CD4-positive, alpha-beta T cell (primary cell): ENCODE results near the gene PNMA8A. TPM values are rescaled to one million over a fixed set of nuclear protein-coding genes. Genes with fewer than 3 reads are reported as not detected.
"Not testable (repeated sequence)": the region's sequence is repeated elsewhere in the genome, so short reads cannot be mapped to it uniquely, and the experiment has no call there.

Experiments
- ATAC-seq: fragments of 200-7000 bp; cut with Tn5 transposase; one replicate; pipeline ENCODE4 v1.10.0; 2022; ENCODE audit warnings: mild to moderate bottlenecking; ENCODE audit not compliant: poor library complexity
- CTCF ChIA-PET: fragments of 350-600 bp; sonication (Branson Sonifier 250); formaldehyde crosslinking; loops from one replicate; lab custom pipeline; 2021; ENCODE audit warnings: antibody characterized with exemption, inconsistent platforms; lab: Charles Lee
- POLR2A ChIA-PET: fragments of 350-600 bp; sonication (Branson Sonifier 250); formaldehyde crosslinking; loops from one replicate; lab custom pipeline; 2021; ENCODE audit warnings: antibody characterized with exemption, inconsistent platforms; lab: Charles Lee
- DNase-seq, 14 experiments: peaks; one replicate each; pipeline ENCODE4 v3.0.0-alpha.2; 2013 to 2020; ENCODE audit warnings: mixed read lengths in 2 of 14
- H3K27ac ChIP-seq, 2 donors: one replicate each; pipeline versions ENCODE4 v1.5.1 to v1.7.0; 2013; ENCODE audit warnings: low read length in 2 of 2, low read depth in 1 of 2, mild to moderate bottlenecking in 1 of 2
- H3K27me3 ChIP-seq, 2 experiments: 1 replicate in 1 of 2; 2 replicates in 1 of 2; pipeline versions ENCODE4 v1.6.1 to v1.7.0; 2013; ENCODE audit warnings: low read length in 2 of 2, control low read depth in 1 of 2, mild to moderate bottlenecking in 1 of 2, moderate library complexity in 1 of 2; ENCODE audit not compliant: insufficient read depth in 2 of 2, control insufficient read depth in 1 of 2
- H3K36me3 ChIP-seq: one replicate; pipeline ENCODE4 v1.6.1; 2013; ENCODE audit warnings: low read length, control low read depth; ENCODE audit not compliant: insufficient read depth
- H3K4me1 ChIP-seq: one replicate; pipeline ENCODE4 v1.6.1; 2013; ENCODE audit warnings: low read length, control low read depth; ENCODE audit not compliant: insufficient read depth
- H3K4me3 ChIP-seq: one replicate; pipeline ENCODE4 v1.5.1; 2013; ENCODE audit warnings: mild to moderate bottlenecking, low read length, moderate library complexity
- H3K9me3 ChIP-seq, 2 experiments: 1 replicate in 1 of 2; 2 replicates in 1 of 2; pipeline versions ENCODE4 v1.6.1 to v1.7.0; 2013; ENCODE audit warnings: low read length in 2 of 2, mild to moderate bottlenecking in 2 of 2, control low read depth in 1 of 2, moderate library complexity in 1 of 2; ENCODE audit not compliant: control insufficient read depth in 1 of 2, insufficient read depth in 1 of 2
- H3K27ac Mint-ChIP-seq: one replicate; pipeline ENCODE4 v1.8.0; 2020; ENCODE audit warnings: mixed read lengths
- H3K27me3 Mint-ChIP-seq: one replicate; pipeline ENCODE4 v1.8.0; 2021; ENCODE audit warnings: mixed read lengths
- H3K36me3 Mint-ChIP-seq: one replicate; pipeline ENCODE4 v1.8.0; 2021; ENCODE audit warnings: low read depth, mixed read lengths
- H3K4me1 Mint-ChIP-seq: one replicate; pipeline ENCODE4 v1.8.0; 2021; ENCODE audit warnings: low read depth, mixed read lengths
- H3K4me3 Mint-ChIP-seq: one replicate; pipeline ENCODE4 v1.8.0; 2020; ENCODE audit warnings: mild to moderate bottlenecking, mixed read lengths
- H3K9me3 Mint-ChIP-seq: one replicate; pipeline ENCODE4 v1.8.0; 2020; ENCODE audit warnings: mixed read lengths
- intact Hi-C, 2 experiments: fragments of 100-400 bp; cut with DNase I in 1 of 2; cut with micrococcal nuclease in 1 of 2; formaldehyde crosslinking; loops; one replicate each; pipeline versions ENCODE4 v1.15.1 to v1.9.0; 2023 to 2025; cut with DNase I, micrococcal nuclease
- total RNA-seq, 174 experiments: library from RNA in 2 of 174; stranded (reverse) in 2 of 174; gene quantifications; one replicate each; pipeline ENCODE4 v1.2.3 and lab custom pipeline; 2021 to 2026
- TF ChIP-seq, protein P1 (sequence below): fragments of 200-600 bp; IDR thresholded peaks from one replicate; pipeline ENCODE4 v1.8.0; 2022; ENCODE audit warnings: antibody characterized with exemption, mild to moderate bottlenecking

PNMA8A gene
- total RNA-seq, 2 experiments from 2014 or later = not detected

DNA sequence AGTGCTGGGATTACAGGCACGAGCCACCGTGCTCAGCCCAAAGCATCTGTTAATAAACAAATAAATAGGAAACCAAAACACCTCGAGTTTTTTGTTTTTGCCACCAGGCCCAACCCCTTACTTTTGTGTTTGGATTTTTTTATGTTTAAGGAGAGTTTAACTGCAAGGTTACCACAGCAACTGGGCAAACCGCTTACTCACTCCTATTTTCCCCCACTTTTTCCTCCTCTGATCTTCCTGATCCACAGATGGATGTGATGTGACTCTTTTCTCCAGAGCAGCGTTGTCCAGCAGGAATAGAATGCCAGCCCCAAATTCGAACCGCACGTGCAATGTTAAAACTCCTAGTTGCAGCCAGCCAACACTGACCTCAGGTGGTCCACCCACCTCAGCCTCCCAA is 26.4 kb upstream of the PNMA8A start:
- Histone ChIP-seq H3K27me3 (peaks cover 21 to 22% of the 10 kb centered on the region in 2 experiments), H3K4me3 (no peak overlapping the region), H3K4me1 (peaks cover 29% of the 10 kb centered on the region), H3K9me3 (peaks cover 0 to 19% of the 10 kb centered on the region in 2 experiments), H3K36me3 (no peaks in the 10 kb centered on the region), H3K27ac (no peak overlapping the region)
- Mint-ChIP-seq H3K36me3 (no peaks in the 10 kb centered on the region), H3K4me1 (peaks cover 6% of the 10 kb centered on the region), H3K27ac (no peak overlapping the region), H3K27me3 (peaks cover 37% of the 10 kb centered on the region), H3K4me3 (no peak overlapping the region), H3K9me3 (no peaks in the 10 kb centered on the region)
- TF ChIP-seq, protein P1, sequence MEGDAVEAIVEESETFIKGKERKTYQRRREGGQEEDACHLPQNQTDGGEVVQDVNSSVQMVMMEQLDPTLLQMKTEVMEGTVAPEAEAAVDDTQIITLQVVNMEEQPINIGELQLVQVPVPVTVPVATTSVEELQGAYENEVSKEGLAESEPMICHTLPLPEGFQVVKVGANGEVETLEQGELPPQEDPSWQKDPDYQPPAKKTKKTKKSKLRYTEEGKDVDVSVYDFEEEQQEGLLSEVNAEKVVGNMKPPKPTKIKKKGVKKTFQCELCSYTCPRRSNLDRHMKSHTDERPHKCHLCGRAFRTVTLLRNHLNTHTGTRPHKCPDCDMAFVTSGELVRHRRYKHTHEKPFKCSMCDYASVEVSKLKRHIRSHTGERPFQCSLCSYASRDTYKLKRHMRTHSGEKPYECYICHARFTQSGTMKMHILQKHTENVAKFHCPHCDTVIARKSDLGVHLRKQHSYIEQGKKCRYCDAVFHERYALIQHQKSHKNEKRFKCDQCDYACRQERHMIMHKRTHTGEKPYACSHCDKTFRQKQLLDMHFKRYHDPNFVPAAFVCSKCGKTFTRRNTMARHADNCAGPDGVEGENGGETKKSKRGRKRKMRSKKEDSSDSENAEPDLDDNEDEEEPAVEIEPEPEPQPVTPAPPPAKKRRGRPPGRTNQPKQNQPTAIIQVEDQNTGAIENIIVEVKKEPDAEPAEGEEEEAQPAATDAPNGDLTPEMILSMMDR = no peak
- ChIA-PET CTCF (no interaction called here), POLR2A (no interaction called here)
- intact Hi-C loops = no loop called here
- DNase-seq (no peak), ATAC-seq (no peak)

DNA sequence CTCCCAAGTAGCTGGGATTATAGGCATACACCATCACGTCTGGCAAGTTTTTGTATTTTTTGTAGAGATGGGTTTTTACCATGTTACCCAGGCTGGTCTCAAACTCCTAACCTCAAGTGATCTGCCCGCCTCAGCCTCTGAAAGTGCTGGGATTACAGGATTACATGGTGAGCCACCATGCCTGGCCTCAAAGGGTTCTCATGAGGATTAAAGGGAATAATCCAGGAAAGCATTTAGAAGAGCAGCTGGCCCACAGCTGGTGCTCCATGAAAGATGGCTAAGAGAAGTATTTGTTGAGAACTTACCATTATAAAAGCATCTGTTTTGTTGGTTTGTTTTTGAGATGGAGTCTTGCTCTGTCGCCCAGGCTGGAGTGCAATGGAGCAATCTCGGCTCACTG is 25.5 kb upstream of the PNMA8A start:
- POLR2A ChIA-PET, H3K36me3 Mint-ChIP-seq, H3K4me1 Mint-ChIP-seq, DNase-seq, H3K27ac Mint-ChIP-seq, H3K4me3 ChIP-seq, H3K9me3 Mint-ChIP-seq, H3K36me3 ChIP-seq, intact Hi-C loops, H3K27ac ChIP-seq, H3K4me3 Mint-ChIP-seq, ATAC-seq, CTCF ChIA-PET: not testable (repeated sequence)
- H3K9me3 ChIP-seq = peaks cover 0 to 20% of the 10 kb centered on the region in 2 experiments
- H3K27me3 ChIP-seq = peaks cover 30 to 31% of the 10 kb centered on the region in 2 experiments
- peaks cover 42% of the 10 kb centered on the region for H3K27me3 Mint-ChIP-seq
- H3K4me1 ChIP-seq = peaks cover 37% of the 10 kb centered on the region

DNA sequence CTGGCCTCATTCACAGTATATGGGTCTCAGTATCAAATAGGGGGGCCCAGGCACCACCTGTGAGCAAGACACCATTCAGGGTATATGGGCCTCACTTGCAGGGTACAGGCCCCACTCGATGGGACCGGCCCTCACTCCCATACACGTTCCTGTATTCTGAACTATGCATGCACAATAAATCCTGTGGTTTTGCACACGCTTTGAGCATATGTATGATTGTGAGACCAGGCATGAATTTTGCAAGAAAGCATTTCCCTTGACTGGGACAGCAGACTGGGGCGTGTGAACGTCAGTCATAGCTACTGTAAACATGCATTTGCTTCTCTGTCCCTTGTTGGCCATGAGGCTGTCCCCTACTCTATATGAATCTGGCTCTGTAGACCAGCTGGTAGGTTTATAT is 24.9 kb upstream of the PNMA8A start:
- Mint-ChIP-seq H3K36me3 (no peaks in the 10 kb centered on the region), H3K27me3 (peaks cover 48% of the 10 kb centered on the region), H3K4me3 (no peak overlapping the region), H3K4me1 (peaks cover 8% of the 10 kb centered on the region), H3K27ac (no peak overlapping the region), H3K9me3 (no peaks in the 10 kb centered on the region)
- Histone ChIP-seq H3K27me3 (peaks cover 35 to 36% of the 10 kb centered on the region in 2 experiments), H3K4me1 (peaks cover 38% of the 10 kb centered on the region), H3K9me3 (peaks cover 0 to 20% of the 10 kb centered on the region in 2 experiments), H3K27ac (no peak overlapping the region), H3K36me3 (no peaks in the 10 kb centered on the region), H3K4me3 (no peak overlapping the region)
- DNase-seq (no peak), ATAC-seq (no peak)
- ChIA-PET CTCF (no interaction called here), POLR2A (no interaction called here)
- TF ChIP-seq, protein P1 = no peak
- intact Hi-C loops = no loop called here

DNA sequence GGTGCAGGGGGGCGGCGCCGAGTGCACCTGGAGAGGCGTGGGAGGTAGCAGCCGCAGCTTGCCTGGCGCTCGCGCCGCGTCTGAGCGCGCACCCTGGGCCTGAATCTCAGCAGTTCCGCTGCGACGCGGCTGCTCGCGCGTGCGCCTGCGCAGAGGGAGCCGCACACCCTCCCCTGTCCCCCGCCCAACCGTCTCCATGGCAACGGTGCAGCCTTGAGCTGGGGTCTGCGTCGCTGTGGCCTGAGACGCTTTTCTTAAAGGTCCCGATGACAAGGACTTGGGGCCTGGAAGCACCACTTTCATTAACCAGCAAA is 24.4 kb upstream of the PNMA8A start, which contains the start of gene PNMA8B:
Gene PNMA8B (minus strand): TSS at position 82 of the 314 bp plus-strand sequence. CDS start 402 bp downstream, outside the sequence.
- ChIA-PET POLR2A (no interaction called here), CTCF (no interaction called here)
- H3K4me3 ChIP-seq = peak within 1 kb of the TSS; percentile 25
- peak within 1 kb of the TSS; percentile 92 for H3K4me3 Mint-ChIP-seq
- peaks cover 0 to 22% of the 10 kb centered on the region in 2 experiments for H3K9me3 ChIP-seq
- peaks cover 12% of the 10 kb centered on the region for H3K4me1 Mint-ChIP-seq
- H3K27me3 Mint-ChIP-seq = peaks cover 54% of the 10 kb centered on the region
- intact Hi-C loops = no loop called here
- no peak within 1 kb of the TSS for H3K27ac ChIP-seq
- peaks cover 38% of the 10 kb centered on the region for H3K4me1 ChIP-seq
- peaks cover 39 to 41% of the 10 kb centered on the region in 2 experiments for H3K27me3 ChIP-seq
- H3K36me3 Mint-ChIP-seq = no peaks in the 10 kb centered on the region
- peak within 1 kb of the TSS; percentile 67 for H3K27ac Mint-ChIP-seq
- peak in 13 of 14 experiments; percentile 11 to 75 (median 46) for DNase-seq
- no peaks in the 10 kb centered on the region for H3K36me3 ChIP-seq
- no peaks in the 10 kb centered on the region for H3K9me3 Mint-ChIP-seq
- ATAC-seq = peak; percentile 80
- TF ChIP-seq, protein P1 = no peak
